ENCODE results near the gene ADGRG1. TPM values are rescaled to one million over a fixed set of nuclear protein-coding genes. Genes with fewer than 3 reads are reported as not detected.

Gene ADGRG1
- total RNA-seq, 3 donors from 2014 or later (not counting 1 experiment from before 2014, with no cell fraction given), result 830 to 949 (median 858) TPM

GRCh38 chr16:57667048-57667525 lies 38.7 kb downstream of the ADGRG1 start:
- no peaks in the 10 kb centered on the region for H3K27me3 ChIP-seq (ENCODE audit: control insufficient read depth, insufficient read depth, low read length)
- ATAC-seq (no peak), DNase-seq (no peak)
- Mint-ChIP-seq H3K4me3 (peak overlapping the region; percentile 53), H3K4me1 (peaks cover 44 to 60% of the 10 kb centered on the region in 2 donors), H3K27ac (peak overlapping the region; percentile 97 to 98), H3K36me3 (peaks cover 13% of the 10 kb centered on the region), H3K27me3 (ENCODE audit: low read depth in 2 of 2) (no peaks in the 10 kb centered on the region), H3K9me3 (no peaks in the 10 kb centered on the region)
- H3K4me1 ChIP-seq (ENCODE audit: control insufficient read depth, insufficient read depth, low read length), result peaks cover 57% of the 10 kb centered on the region
- peaks cover 37% of the 10 kb centered on the region for H3K36me3 ChIP-seq (ENCODE audit: control insufficient read depth, insufficient read depth, low read length)
- 85% methylated on average over 5 of the region's 5 CpGs for WGBS (ENCODE audit: insufficient coverage)
- no peaks in the 10 kb centered on the region for H3K9me3 ChIP-seq (ENCODE audit: control insufficient read depth, insufficient read depth, low read length)
- peak overlapping the region; percentile 73 for H3K27ac ChIP-seq (ENCODE audit: low read length)
- no peak for TF ChIP-seq CTCF (IDR thresholded peaks at IDR 0.05)
- H3K4me3 ChIP-seq (ENCODE audit: low read length), result no peak overlapping the region
- intact Hi-C loops (cut with micrococcal nuclease), result loop anchor here (2.0 to 10.0 kb wide), 4 partner anchors 18 to 338 kb away; partner anchors contain the start of genes KATNB1, USB1 and ZNF319

GRCh38 chr16:57667526-57668262 lies 39.3 kb downstream of the ADGRG1 start:
- peaks cover 13% of the 10 kb centered on the region for H3K36me3 Mint-ChIP-seq
- DNase-seq (peak; percentile 52 to 77), ATAC-seq (peak; percentile 76 to 92 (median 82))
- Histone ChIP-seq H3K4me1 (ENCODE audit: control insufficient read depth, insufficient read depth, low read length) (peaks cover 53% of the 10 kb centered on the region), H3K4me3 (ENCODE audit: low read length) (no peak overlapping the region), H3K9me3 (ENCODE audit: control insufficient read depth, insufficient read depth, low read length) (no peaks in the 10 kb centered on the region), H3K27ac (ENCODE audit: low read length) (peak overlapping the region; percentile 90), H3K27me3 (ENCODE audit: control insufficient read depth, insufficient read depth, low read length) (no peaks in the 10 kb centered on the region), H3K36me3 (ENCODE audit: control insufficient read depth, insufficient read depth, low read length) (peaks cover 31% of the 10 kb centered on the region)
- WGBS (ENCODE audit: insufficient coverage), result 53% methylated on average over 17 of the region's 17 CpGs
- H3K4me1 Mint-ChIP-seq, result peaks cover 38 to 54% of the 10 kb centered on the region in 2 donors
- H3K27me3 Mint-ChIP-seq (ENCODE audit: low read depth in 2 of 2), result no peaks in the 10 kb centered on the region
- H3K4me3 Mint-ChIP-seq, result peak overlapping the region; percentile 53
- H3K27ac Mint-ChIP-seq, result peak overlapping the region; percentile 97 to 98
- intact Hi-C loops (cut with micrococcal nuclease), result loop anchor here (2.0 to 10.0 kb wide), 4 partner anchors 19 to 337 kb away; partner anchors contain the start of genes KATNB1, USB1 and ZNF319
- H3K9me3 Mint-ChIP-seq, result no peaks in the 10 kb centered on the region
- TF ChIP-seq CTCF (IDR thresholded peaks at IDR 0.05), result no peak

- Histone ChIP-seq H3K4me1 (ENCODE audit: control insufficient read depth, insufficient read depth, low read length) (peaks cover 53% of the 10 kb centered on the region), H3K27me3 (ENCODE audit: control insufficient read depth, insufficient read depth, low read length) (no peaks in the 10 kb centered on the region), H3K4me3 (ENCODE audit: low read length) (no peak within 1 kb of the TSS), H3K9me3 (ENCODE audit: control insufficient read depth, insufficient read depth, low read length) (no peaks in the 10 kb centered on the region), H3K27ac (ENCODE audit: low read length) (peak within 1 kb of the TSS; percentile 90), H3K36me3 (ENCODE audit: control insufficient read depth, insufficient read depth, low read length) (peaks cover 26% of the 10 kb centered on the region)
- DNase-seq (no peak), ATAC-seq (no peak)
- Mint-ChIP-seq H3K4me3 (peak within 1 kb of the TSS; percentile 84), H3K36me3 (peaks cover 13% of the 10 kb centered on the region), H3K27ac (peak within 1 kb of the TSS; percentile 97 to 98), H3K9me3 (no peaks in the 10 kb centered on the region), H3K27me3 (ENCODE audit: low read depth in 2 of 2) (no peaks in the 10 kb centered on the region), H3K4me1 (peaks cover 38 to 52% of the 10 kb centered on the region in 2 donors)
- WGBS (ENCODE audit: insufficient coverage), result 71% methylated on average over 11 of the region's 11 CpGs
- no peak for TF ChIP-seq CTCF (IDR thresholded peaks at IDR 0.05)
- intact Hi-C loops (cut with micrococcal nuclease), result loop anchor here (5.0 to 10.0 kb wide), 2 partner anchors 144 to 337 kb away; partner anchors contain the start of genes USB1 and ZNF319
These were observed 39.8 kb downstream of the ADGRG1 start, which contains the start of gene ADGRG3 for GRCh38 chr16:57668263-57668571. ADGRG3 (plus strand) TSS chr16:57668306; CDS start chr16:57668348, 42 bp downstream.
